SK-N-MC (cell line): Measurements from ENCODE around the gene CTNND2.

Experiments used
- EZH2 ChIP-seq: fragments of 200-600 bp; sonication (generic); IDR thresholded peaks from one replicate; pipeline ENCODE4 v1.6.1; 2017; ENCODE audit warnings: antibody characterized with exemption
- POLR2AphosphoS5 ChIP-seq: IDR thresholded peaks from 2 replicates; pipeline ENCODE4 v1.6.1; 2012; ENCODE audit warnings: mild to moderate bottlenecking, low read depth, low read length, borderline replicate concordance

DNA sequence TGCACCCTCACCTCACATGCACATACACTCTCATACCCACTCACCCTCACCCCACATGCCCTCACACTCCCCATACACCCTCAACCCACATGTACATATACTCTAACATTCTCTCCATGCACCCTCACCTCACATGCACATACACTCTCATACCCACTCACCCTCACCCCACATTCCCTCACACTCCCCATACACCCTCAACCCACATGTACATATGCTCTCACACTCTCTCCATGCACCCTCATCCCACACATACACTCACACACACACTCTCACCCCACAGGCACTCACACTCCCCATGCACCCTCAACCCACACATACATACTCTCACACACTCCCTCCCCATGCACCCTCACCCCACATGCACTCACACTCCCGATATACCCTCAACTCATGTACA lies 593.0 kb downstream of the CTNND2 start:
- no peak for TF ChIP-seq POLR2AphosphoS5
- TF ChIP-seq EZH2: no peak
